Glutamatergic neuron (in vitro differentiated cells): ENCODE measurements around the gene SSR1. TPM values are rescaled to one million over a fixed set of nuclear protein-coding genes. Genes with fewer than 3 reads are reported as not detected.
"Not testable (repeated sequence)": the region's sequence is repeated elsewhere in the genome, so short reads cannot be mapped to it uniquely, and the experiment has no call there.

Experiments used
- DNase-seq: peaks from one replicate; pipeline ENCODE4 v3.0.0; 2022
- H3K27ac Mint-ChIP-seq: one replicate; pipeline ENCODE4 v1.8.0; 2020; ENCODE audit warnings: mild to moderate bottlenecking, mixed read lengths, inconsistent platforms; ENCODE audit not compliant: unreplicated experiment
- H3K27me3 Mint-ChIP-seq: one replicate; pipeline ENCODE4 v1.8.0; 2020; ENCODE audit warnings: mild to moderate bottlenecking, moderate library complexity, mixed read lengths, inconsistent platforms; ENCODE audit not compliant: unreplicated experiment
- H3K36me3 Mint-ChIP-seq: one replicate; pipeline ENCODE4 v1.8.0; 2020; ENCODE audit warnings: mild to moderate bottlenecking, mixed read lengths, inconsistent platforms; ENCODE audit not compliant: unreplicated experiment
- H3K4me1 Mint-ChIP-seq: one replicate; pipeline ENCODE4 v1.8.0; 2020; ENCODE audit warnings: mild to moderate bottlenecking, low read depth, mixed read lengths, inconsistent platforms; ENCODE audit not compliant: unreplicated experiment
- H3K4me3 Mint-ChIP-seq: one replicate; pipeline ENCODE4 v1.8.0; 2020; ENCODE audit warnings: mild to moderate bottlenecking, mixed read lengths, inconsistent platforms; ENCODE audit not compliant: unreplicated experiment
- H3K9me3 Mint-ChIP-seq: one replicate; pipeline ENCODE4 v1.8.0; 2020; ENCODE audit warnings: mild to moderate bottlenecking, moderate library complexity, mixed read lengths, inconsistent platforms; ENCODE audit not compliant: unreplicated experiment
- CTCF ChIP-seq: fragments of 200-600 bp; sonication (generic); IDR thresholded peaks from one replicate; pipeline ENCODE4 v1.5.0; 2021; ENCODE audit not compliant: partially characterized antibody, unreplicated experiment
- total RNA-seq: library from RNA; stranded (reverse); fragmentation: NEBNext Ultra II Directional; extraction: Animal tissue kit (Norgen Biotek cat#: 25700); gene quantifications from one replicate; pipeline ENCODE4 v1.2.1, GENCODE V29; 2021; ENCODE audit not compliant: unreplicated experiment

Gene SSR1
- total RNA-seq, 1 donor from 2014 or later, result 113 TPM

- Mint-ChIP-seq H3K9me3 (no peaks in the 10 kb centered on the region), H3K36me3 (no peaks in the 10 kb centered on the region), H3K4me1 (no peaks in the 10 kb centered on the region), H3K4me3 (no peak overlapping the region), H3K27me3 (no peaks in the 10 kb centered on the region), H3K27ac (no peak overlapping the region)
- TF ChIP-seq CTCF, result no peak
- DNase-seq, result no peak
Observed at GRCh38 chr6:7324520-7324919, 11.5 kb upstream of the SSR1 start.

- Mint-ChIP-seq H3K27me3 (no peaks in the 10 kb centered on the region), H3K9me3 (no peaks in the 10 kb centered on the region), H3K27ac (no peak overlapping the region), H3K4me1 (no peaks in the 10 kb centered on the region), H3K36me3 (no peaks in the 10 kb centered on the region), H3K4me3 (no peak overlapping the region)
- no peak for TF ChIP-seq CTCF
- no peak for DNase-seq
Observed at GRCh38 chr6:7323074-7323473, 10.1 kb upstream of the SSR1 start.

GRCh38 chr6:7321866-7322265 is 8.9 kb upstream of the SSR1 start:
- not testable (repeated sequence) for H3K27me3 Mint-ChIP-seq, H3K36me3 Mint-ChIP-seq, H3K4me1 Mint-ChIP-seq, H3K4me3 Mint-ChIP-seq, H3K27ac Mint-ChIP-seq, H3K9me3 Mint-ChIP-seq, DNase-seq

GRCh38 chr6:7319406-7319805 is 6.4 kb upstream of the SSR1 start:
- H3K27me3 Mint-ChIP-seq, H3K27ac Mint-ChIP-seq, H3K4me1 Mint-ChIP-seq, H3K36me3 Mint-ChIP-seq, DNase-seq, H3K4me3 Mint-ChIP-seq, H3K9me3 Mint-ChIP-seq: not testable (repeated sequence)

- no peak overlapping the region for H3K4me3 Mint-ChIP-seq
- H3K36me3 Mint-ChIP-seq, result no peaks in the 10 kb centered on the region
- no peak for DNase-seq
- TF ChIP-seq CTCF, result no peak
- H3K4me1 Mint-ChIP-seq, result peaks cover 1% of the 10 kb centered on the region
- H3K27ac Mint-ChIP-seq, result no peak overlapping the region
- H3K27me3 Mint-ChIP-seq, result no peaks in the 10 kb centered on the region
- H3K9me3 Mint-ChIP-seq, result peaks cover 4% of the 10 kb centered on the region
Observed at GRCh38 chr6:7317538-7317937, 4.5 kb upstream of the SSR1 start.

GRCh38 chr6:7316658-7317533 is 3.9 kb upstream of the SSR1 start:
- Mint-ChIP-seq H3K27me3 (peaks cover 5% of the 10 kb centered on the region), H3K4me3 (peak overlapping the region; percentile 27), H3K36me3 (peaks cover 5% of the 10 kb centered on the region), H3K4me1 (peaks cover 1% of the 10 kb centered on the region), H3K27ac (peak overlapping the region; percentile 6), H3K9me3 (peaks cover 4% of the 10 kb centered on the region)
- no peak for TF ChIP-seq CTCF
- DNase-seq, result no peak
